22Rv1 (cell line): Measurements from ENCODE around the gene ZNF581.

Experiments used
- H3K27ac ChIP-seq: fragments of 450-650 bp; 2 replicates; pipeline ENCODE4 v1.5.1; 2017
- ZFX ChIP-seq: fragments of 450-650 bp; IDR thresholded peaks from 2 replicates; pipeline ENCODE4 v1.6.1; 2017; ENCODE audit warnings: antibody characterized with exemption, borderline replicate concordance
- TF ChIP-seq, protein P1 (sequence below): fragments of 450-650 bp; IDR thresholded peaks from 2 replicates; pipeline ENCODE4 v1.5.1; 2017; ENCODE audit warnings: mild to moderate bottlenecking

The ZNF581 gene

GRCh38 chr19:55603581-55604292 lies 39.7 kb upstream of the ZNF581 start:
- peak overlapping the region; percentile 98 for H3K27ac ChIP-seq

GRCh38 chr19:55605207-55605636 lies 38.2 kb upstream of the ZNF581 start:
- TF ChIP-seq, protein P1, sequence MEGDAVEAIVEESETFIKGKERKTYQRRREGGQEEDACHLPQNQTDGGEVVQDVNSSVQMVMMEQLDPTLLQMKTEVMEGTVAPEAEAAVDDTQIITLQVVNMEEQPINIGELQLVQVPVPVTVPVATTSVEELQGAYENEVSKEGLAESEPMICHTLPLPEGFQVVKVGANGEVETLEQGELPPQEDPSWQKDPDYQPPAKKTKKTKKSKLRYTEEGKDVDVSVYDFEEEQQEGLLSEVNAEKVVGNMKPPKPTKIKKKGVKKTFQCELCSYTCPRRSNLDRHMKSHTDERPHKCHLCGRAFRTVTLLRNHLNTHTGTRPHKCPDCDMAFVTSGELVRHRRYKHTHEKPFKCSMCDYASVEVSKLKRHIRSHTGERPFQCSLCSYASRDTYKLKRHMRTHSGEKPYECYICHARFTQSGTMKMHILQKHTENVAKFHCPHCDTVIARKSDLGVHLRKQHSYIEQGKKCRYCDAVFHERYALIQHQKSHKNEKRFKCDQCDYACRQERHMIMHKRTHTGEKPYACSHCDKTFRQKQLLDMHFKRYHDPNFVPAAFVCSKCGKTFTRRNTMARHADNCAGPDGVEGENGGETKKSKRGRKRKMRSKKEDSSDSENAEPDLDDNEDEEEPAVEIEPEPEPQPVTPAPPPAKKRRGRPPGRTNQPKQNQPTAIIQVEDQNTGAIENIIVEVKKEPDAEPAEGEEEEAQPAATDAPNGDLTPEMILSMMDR = no peak
- no peak for TF ChIP-seq ZFX
- peak overlapping the region; percentile 98 for H3K27ac ChIP-seq

More at GRCh38 chr19:55603581-55604292, 39.7 kb upstream of the ZNF581 start:
- TF ChIP-seq, protein P1 = no peak
- TF ChIP-seq ZFX = no peak

DNA sequence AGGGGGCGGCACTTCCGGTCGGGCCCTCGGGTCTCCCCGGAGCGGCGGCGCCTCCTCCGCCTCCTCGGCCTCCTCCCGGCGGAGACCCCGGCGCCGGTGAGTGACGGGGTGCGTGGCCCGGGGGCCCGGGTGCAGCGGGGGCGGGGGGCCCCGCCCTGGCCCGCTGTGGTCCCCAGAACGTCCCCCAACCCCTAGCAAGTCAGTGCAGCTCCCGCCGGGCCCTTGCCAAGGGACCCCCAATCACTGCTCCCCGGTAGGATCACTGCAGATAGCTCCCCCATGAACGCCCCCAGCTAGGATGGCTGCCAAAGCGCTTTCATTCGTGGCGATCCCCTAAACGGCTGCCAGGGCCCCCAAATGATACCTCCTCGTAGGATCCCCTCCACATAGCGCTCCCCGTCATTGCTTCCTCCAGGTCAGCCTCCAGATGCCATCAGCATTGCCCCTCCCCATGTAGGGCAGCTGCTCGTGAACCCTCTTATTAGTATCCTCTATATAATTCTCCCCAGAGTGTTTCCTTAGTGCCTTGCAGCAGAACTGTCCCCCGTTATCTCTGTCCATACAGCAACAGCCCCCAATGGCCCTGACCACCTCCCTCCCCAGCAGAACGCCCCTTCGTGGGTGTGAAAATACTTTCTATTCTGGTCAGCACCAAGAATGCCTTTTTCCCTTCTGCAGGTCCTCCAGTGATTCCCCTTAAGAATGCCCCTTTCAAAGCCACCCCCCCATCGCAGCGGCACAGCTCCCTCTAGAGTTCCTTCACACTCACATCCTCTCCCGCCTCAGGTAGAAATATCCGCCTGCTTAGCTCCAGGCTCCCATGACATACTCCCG lies 37.6 kb upstream of the ZNF581 start, which contains the start of gene ZNF865:
Gene ZNF865, plus strand, starts transcription at position 11 of the 834 bp plus-strand sequence. CDS start 7,972 bp downstream, outside the sequence.
- TF ChIP-seq, protein P1 = peak; percentile 82
- TF ChIP-seq ZFX = no peak
- peak within 1 kb of the TSS; percentile 98 for H3K27ac ChIP-seq

GRCh38 chr19:55606471-55606787 lies 37.0 kb upstream of the ZNF581 start:
- H3K27ac ChIP-seq = peak overlapping the region; percentile 98
- TF ChIP-seq, protein P1 = peak; percentile 42
- TF ChIP-seq ZFX = no peak

DNA sequence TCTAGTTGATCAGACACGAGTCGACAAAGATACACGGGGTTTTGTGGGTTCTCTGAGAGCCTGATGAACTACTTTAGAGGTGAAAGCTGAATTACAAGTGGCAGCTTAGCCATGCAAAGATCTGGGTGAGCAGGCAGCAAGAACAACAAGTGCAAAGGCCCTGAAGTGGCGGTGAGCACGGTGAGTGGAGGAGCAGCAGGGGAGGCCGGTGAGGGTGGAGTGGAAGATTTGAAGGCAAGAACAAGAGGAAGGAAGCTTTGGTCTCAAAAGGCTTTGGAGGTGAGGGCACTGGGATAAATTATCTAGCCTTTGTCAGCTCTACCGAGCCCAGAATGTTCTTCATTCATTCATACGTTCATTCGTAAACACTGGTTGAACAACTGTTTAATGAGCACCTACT lies 36.6 kb upstream of the ZNF581 start:
- TF ChIP-seq, protein P1 = no peak
- no peak for TF ChIP-seq ZFX
- peak overlapping the region; percentile 98 for H3K27ac ChIP-seq

GRCh38 chr19:55609326-55609725 lies 34.1 kb upstream of the ZNF581 start:
- TF ChIP-seq, protein P1 = no peak
- TF ChIP-seq ZFX = no peak
- H3K27ac ChIP-seq = no peak overlapping the region
